Activated CD8-positive, alpha-beta memory T cell treated with anti-CD3 and anti-CD28 coated beads, Interleukin-2, amount 50 U/mL, for 24 hours (primary cell): ENCODE results near the gene CD6.

Experiments used
- DNase-seq: peaks from one replicate; pipeline ENCODE4 v3.0.0-alpha.2; 2020; ENCODE audit errors: extremely low read depth

CD6 gene

DNA sequence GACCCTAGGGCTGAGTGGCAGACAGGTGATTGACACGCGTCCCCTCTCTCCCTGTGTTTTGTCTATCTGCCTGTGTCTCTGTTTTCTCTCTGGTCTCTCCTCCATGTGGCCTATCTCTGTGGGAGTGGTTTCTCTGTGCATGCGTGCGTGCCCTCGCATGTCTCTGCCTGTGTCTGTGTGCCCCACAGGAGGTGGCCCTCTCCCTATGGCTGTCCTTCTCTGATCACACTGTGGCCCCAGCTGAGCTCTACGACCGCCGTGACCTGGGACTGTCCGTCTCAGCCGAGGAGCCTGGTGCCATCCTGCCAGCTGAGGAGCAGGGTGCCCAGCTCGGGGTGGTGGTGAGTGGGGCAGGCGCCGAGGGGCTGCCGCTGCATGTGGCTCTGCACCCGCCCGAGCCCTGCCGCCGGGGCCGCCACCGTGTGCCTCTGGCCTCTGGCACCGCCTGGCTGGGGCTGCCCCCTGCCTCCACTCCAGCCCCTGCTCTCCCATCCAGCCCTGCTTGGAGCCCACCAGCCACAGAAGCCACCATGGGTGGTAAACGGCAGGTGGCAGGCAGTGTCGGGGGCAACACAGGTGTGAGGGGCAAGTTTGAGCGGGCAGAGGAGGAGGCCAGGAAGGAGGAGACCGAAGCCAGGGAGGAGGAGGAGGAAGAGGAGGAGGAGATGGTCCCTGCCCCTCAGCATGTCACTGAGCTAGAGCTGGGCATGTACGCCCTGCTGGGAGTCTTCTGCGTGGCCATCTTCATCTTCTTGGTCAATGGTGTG is 35.6 kb upstream of the CD6 start:
- no peak for DNase-seq

DNA sequence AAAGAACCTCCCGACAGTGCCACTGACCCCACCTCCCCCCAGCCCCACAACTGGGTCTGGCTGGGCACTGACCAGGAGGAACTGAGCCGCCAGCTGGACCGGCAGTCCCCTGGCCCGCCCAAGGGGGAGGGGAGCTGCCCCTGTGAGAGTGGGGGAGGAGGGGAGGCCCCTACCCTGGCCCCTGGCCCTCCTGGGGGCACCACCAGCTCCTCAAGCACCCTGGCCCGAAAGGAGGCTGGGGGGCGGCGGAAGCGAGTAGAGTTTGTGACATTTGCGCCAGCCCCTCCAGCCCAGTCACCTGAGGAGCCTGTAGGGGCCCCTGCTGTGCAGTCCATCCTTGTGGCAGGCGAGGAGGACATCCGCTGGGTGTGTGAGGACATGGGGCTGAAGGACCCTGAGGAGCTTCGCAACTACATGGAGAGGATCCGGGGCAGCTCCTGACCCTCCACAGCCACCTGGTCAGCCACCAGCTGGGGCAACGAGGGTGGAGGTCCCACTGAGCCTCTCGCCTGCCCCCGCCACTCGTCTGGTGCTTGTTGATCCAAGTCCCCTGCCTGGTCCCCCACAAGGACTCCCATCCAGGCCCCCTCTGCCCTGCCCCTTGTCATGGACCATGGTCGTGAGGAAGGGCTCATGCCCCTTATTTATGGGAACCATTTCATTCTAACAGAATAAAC is 34.9 kb upstream of the CD6 start:
- DNase-seq, result no peak

DNA sequence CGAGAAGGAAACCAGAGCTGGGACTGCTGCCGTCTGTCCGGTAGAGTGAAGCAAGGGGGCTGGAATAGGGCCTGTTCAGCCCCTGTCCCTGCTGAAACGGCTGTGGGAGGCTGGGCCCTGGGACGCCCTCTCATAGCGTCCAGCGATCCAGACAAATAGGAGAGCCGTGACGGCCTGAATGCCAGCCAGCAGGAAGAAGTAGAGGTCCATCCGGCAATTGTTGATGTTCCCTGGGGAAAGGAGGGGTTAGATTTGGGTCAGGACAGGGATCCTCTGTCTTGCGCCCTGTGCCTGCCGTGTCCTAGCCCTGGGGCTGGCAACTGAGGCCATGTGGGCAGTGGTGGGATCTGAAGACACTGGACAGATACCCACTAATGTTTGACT is 34.3 kb upstream of the CD6 start:
- DNase-seq, result no peak

DNA sequence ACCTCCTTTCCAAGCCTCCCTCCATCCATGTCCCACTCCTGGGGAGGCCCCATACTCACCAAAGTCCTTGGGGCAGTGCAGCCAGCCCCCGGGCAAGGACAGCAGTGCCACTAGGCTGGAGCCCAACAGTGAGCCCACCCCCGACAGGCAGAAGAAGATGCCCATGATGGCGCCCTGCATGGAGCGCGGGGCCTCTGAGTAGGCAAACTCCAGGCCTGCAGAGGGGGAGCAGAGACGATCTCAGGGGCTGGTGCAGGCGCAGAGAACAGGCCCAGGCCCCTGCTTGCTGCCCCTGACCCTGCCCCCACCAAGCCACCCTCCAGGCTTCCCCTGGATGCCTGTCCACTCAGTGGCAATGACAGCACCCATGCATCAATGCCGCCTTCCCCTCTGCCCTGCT is 33.7 kb upstream of the CD6 start:
- DNase-seq, result no peak

DNA sequence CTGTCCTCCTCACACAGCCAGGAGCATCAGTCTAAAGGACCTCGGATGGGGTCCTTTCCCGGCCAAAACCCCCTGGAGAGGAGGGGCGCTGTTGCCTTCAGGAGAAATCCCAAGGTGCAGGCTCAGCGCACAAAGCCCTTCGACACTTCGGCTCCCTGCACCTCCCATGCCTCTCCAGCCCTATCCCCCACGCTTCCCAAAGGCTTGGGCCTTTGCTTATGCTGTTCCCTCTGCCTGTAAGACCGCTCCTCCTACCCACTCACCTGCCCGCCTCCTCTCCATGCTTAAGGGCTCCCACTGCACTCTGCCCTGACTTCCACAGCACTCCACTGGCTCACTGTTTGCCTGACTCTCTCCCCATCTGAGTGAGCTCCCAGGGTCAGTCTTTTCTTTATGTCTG is 33.0 kb upstream of the CD6 start:
- no peak for DNase-seq

- no peak for DNase-seq
These were observed 32.2 kb upstream of the CD6 start for GRCh38 chr11:60939301-60939700.

GRCh38 chr11:60939855-60940254 is 31.6 kb upstream of the CD6 start:
- DNase-seq, result no peak

DNA sequence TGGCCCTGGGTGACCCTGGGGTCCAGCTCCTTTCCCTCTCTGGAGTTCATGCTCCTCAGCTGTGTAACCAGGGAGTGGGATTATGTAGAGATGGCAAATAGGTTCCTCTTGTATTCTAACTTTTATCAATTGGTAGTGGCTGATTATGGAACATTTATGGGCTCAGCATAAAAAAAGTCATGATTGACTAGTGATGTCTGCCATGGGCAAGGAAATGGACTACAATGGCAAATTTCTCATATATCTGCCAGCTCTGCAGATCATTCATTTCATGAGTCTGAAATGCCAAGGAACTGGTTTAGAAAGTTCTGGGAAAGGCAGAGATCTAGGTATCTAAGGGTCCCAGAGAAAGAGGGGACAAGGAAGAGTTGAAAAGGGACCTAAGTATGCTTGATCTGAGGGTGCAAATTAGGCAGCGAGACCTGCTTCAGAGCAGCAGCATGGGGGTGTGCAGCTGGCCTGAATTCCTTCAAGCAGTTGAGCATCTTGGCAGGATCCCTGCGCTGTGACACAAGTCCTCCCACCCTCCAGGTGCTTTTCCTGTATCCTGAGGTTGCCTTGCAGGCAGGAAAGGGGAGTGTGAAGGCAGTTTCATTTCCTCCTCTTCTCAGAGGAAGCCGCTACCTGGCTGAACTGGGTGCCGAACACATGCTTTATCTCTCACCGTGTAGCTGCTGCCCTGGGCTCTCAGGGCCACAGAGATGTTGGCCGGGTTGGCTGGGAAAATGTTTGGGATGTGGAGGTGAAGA is 29.9 kb upstream of the CD6 start:
- no peak for DNase-seq

DNA sequence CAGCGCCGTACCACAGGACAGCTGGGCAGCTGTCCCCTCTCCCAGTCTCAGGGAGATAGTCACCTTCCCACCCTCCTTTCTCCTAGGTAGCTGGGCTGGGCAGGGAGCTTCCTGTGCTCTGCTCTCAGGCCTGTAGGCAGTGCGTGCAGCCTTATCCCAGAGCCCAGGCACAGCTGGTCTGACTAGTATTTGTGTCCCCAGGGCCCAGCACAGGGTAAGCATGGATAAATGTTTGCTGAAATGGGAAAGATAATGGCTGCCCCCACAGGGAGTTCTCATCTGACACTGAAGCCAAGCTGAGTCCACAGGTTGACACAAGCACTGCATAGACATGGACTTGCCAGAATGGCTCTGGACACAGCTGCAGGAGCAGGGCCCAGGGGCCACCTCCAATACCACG is 29.3 kb upstream of the CD6 start:
- no peak for DNase-seq

GRCh38 chr11:60942970-60943565 is 28.4 kb upstream of the CD6 start:
- no peak for DNase-seq

GRCh38 chr11:60944490-60945294 is 26.8 kb upstream of the CD6 start:
- DNase-seq, result no peak

GRCh38 chr11:60945295-60945667 is 26.2 kb upstream of the CD6 start:
- no peak for DNase-seq

DNA sequence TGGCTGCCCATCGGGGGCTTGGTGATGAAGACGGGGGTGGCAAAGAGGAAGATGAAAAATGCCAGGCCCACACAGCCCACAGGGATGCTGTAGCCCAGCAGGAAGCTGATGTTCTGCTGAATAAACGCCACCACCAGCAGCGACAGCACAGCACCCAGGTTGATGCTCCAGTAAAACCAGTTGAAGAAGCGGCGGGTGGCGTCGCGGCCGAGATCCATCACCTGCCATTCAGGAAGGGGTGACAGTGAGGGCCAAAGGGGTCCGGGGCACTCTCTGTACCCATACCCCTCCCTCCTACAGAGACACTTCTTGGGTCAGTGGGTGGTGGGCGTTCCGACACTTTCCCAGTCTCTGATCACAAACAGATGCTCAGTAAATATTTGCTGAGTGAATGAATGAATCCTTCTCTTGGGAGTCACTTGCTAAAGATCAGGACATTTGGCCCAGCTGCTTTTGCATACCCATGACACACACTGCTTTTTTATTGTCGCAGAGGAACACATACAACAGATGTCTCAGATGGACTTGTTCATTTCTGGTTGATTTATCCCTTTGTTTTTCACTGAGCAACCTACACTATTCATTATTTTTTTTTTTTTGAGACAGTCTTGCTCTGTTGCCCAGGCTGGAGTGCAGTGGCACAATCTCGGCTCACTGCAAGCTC is 24.7 kb upstream of the CD6 start:
- no peak for DNase-seq

GRCh38 chr11:60947700-60948099 is 23.8 kb upstream of the CD6 start:
- DNase-seq, result no peak

DNA sequence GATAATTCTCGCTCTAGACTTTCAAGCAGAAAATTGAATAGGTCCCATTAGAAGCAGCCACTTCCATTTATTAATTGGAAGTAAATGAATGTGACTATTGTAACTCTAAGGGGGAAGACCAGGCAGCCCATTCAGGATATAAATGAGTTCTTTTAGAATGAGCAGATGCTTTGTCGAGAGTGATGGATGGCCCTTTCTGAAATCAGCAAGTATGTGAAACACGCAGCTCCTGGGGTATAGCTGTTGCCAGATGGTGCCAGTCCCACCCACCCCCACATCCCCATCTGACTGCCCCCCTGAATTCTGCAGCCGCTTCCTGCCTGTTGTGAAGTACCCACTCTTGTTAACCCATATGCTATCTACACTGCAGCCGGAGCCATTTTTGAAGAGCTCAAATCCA is 23.2 kb upstream of the CD6 start:
- no peak for DNase-seq

- no peak for DNase-seq
These were observed 21.5 kb upstream of the CD6 start for GRCh38 chr11:60950024-60950423.

- DNase-seq, result no peak
These were observed 20.4 kb upstream of the CD6 start for GRCh38 chr11:60950933-60951605.

DNA sequence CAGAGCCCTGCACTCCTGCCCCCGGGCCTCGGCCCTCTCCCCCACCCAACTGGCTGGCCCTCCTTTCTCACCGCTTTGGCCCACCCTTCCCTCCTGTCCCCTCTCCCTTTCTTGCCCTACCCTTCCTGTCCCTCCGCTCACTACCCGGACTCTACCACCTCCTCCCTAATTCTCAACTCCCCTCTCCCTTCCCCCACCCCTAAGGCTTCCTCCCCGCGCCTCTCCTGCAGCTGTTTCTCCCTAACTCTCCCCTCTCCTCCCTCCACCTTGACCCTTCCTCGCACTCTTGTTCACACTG is 19.9 kb upstream of the CD6 start:
- no peak for DNase-seq

DNA sequence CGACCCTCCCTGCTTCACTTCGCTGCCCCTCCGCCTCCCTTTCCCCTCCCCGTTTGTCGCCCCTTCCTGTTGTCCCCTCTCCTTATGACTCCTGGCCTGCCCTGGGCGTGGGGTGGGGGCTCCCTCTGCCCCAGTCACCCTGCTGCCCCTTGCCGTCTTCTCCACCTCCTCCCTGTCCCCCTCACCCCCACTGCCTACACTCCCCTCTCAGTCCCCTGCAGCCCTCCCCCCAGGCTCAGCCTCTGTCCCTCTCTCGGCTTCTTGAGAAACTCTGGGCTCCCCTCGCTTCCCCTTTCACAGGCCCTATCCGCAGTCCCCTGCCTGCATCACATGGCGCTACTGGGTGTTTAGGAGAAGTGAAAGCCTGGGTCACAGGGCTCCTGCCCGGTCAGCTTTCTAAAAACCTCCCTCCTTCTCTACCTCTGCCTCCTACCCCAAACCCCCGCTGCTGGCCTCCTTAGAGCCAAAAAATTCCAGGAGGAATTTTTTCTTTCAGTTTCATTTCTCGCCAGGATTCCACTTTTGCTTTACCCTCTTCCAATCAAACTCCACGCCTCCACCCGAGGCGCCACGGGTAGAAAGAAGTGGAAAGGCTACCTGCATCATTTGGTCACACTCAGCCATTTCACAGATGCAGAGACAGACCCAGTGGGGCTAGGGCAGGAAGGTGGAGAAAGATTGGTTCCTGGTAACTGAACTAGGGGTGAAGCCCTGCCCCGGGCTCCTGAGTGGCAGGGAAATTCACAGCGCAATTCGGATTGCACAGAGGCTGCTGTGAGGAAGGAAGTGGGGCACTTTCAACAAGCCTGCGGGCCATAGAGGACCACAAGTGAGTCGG is 19.4 kb upstream of the CD6 start, which contains the start of gene SLC15A3:
TSS of gene SLC15A3 (minus strand) at position 273 of the 838 bp plus-strand sequence. CDS start 625 bp downstream, outside the sequence.
- no peak for DNase-seq

DNA sequence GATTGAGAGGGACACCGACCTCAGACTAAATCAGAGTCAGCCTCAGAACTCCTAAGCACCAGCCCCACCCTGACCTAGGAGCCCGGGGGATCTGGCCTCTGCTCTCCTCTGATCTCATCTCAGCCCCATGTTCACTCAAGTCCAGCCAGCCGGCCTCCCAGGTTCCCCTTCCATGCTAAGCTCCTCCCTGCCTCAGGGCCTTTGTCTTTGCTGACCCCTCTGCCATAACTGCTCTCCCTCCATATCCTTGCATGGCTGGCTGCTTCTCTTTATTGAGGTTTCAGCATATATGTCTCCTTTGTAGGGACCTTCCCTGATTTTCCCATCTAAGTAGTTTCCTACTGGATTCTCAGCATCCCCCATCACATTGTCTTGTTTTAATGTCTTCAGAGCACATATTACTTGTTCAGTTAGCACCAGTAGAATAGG is 18.7 kb upstream of the CD6 start:
- DNase-seq, result no peak
